GM12878 (cell line): ENCODE measurements around the gene ROPN1B. TPM values are rescaled to one million over a fixed set of nuclear protein-coding genes. Genes with fewer than 3 reads are reported as not detected.
A peak's percentile ranks its signal among the peaks of the same experiment; 100 is the strongest.
"Not testable (repeated sequence)": the region's sequence is repeated elsewhere in the genome, so short reads cannot be mapped to it uniquely, and the experiment has no call there.

ENCODE experiments used
- ATAC-seq: fragments of 200-7000 bp; cut with Tn5 transposase; 3 replicates; pipeline ENCODE4 v1.9.1; 2020; ENCODE audit warnings: mild to moderate bottlenecking, moderate library complexity
- BruUV-seq: library from RNA; stranded (reverse); fragments of 400-500 nt; replicated peaks from 2 replicates; lab custom pipeline; 2021; lab: Mats Ljungman, UMichigan
- CTCF ChIA-PET: fragments of 300-600 bp; sonication (Branson Sonifier 250); formaldehyde crosslinking; extraction: SDS; loops from one replicate; lab custom pipeline; 2021; ENCODE audit warnings: inconsistent platforms; lab: Yijun Ruan, JAX
- POLR2A ChIA-PET: fragments of 350-600 bp; formaldehyde crosslinking; extraction: SDS; loops from one replicate; lab custom pipeline; 2021; ENCODE audit warnings: inconsistent platforms; lab: Charles Lee
- RAD21 ChIA-PET: fragments of 300-600 bp; sonication (Branson Sonifier 250); formaldehyde crosslinking; loops from one replicate; lab custom pipeline; 2023; ENCODE audit warnings: antibody characterized with exemption; ENCODE audit not compliant: unreplicated experiment; lab: Charles Lee
- SMC1A ChIA-PET: fragments of 300-600 bp; sonication (Branson Sonifier 250); formaldehyde crosslinking; loops from one replicate; lab custom pipeline; 2023; ENCODE audit not compliant: unreplicated experiment, uncharacterized antibody; lab: Charles Lee
- DNase-seq: peaks from one replicate; pipeline ENCODE4 v3.0.0-alpha.2; 2011; ENCODE audit warnings: low read depth, low spot score
- FAIRE-seq: peaks from 3 replicates; lab custom pipeline; 2011; peaks lifted over from hg19 to GRCh38; lab: Jason Lieb, UNC
- H2AFZ ChIP-seq: 2 replicates; pipeline ENCODE4 v1.6.0; 2011; ENCODE audit warnings: low read depth, low read length, control low read depth; ENCODE audit not compliant: control insufficient read depth
- H3K27ac ChIP-seq: 2 replicates; pipeline ENCODE4 v1.5.1; 2011; ENCODE audit warnings: control low read depth; ENCODE audit not compliant: control insufficient read depth, insufficient read depth
- H3K27me3 ChIP-seq, 2 experiments: replicated peaks in 1 of 2; 2 replicates each; pipeline versions ENCODE4 v1.6.0 to v1.6.1; 2011; ENCODE audit warnings: low read length in 1 of 2; ENCODE audit not compliant: control insufficient read depth in 2 of 2, insufficient read depth in 2 of 2
- H3K36me3 ChIP-seq, 2 experiments: 2 replicates each; pipeline ENCODE4 v1.5.1; 2011; ENCODE audit warnings: low read length in 1 of 2; ENCODE audit not compliant: control insufficient read depth in 2 of 2, insufficient read depth in 2 of 2
- H3K4me1 ChIP-seq: 2 replicates; pipeline ENCODE4 v1.6.1; 2011; ENCODE audit warnings: mild to moderate bottlenecking, low read length, moderate library complexity, mixed read lengths; ENCODE audit not compliant: control insufficient read depth, insufficient read depth
- H3K4me2 ChIP-seq: 2 replicates; pipeline ENCODE4 v1.6.0; 2011; ENCODE audit warnings: control low read depth; ENCODE audit not compliant: control insufficient read depth, insufficient read depth
- H3K4me3 ChIP-seq: fragments of 200-600 bp; sonication (generic); 2 replicates; pipeline ENCODE4 v1.5.1; 2016
- H3K79me2 ChIP-seq: 2 replicates; pipeline ENCODE4 v1.6.0; 2011; ENCODE audit warnings: low read length; ENCODE audit not compliant: control insufficient read depth, insufficient read depth
- H3K9ac ChIP-seq: 2 replicates; pipeline ENCODE4 v1.8.0; 2011; ENCODE audit warnings: low read length, control low read depth, mixed read lengths; ENCODE audit not compliant: control insufficient read depth, insufficient read depth
- H3K9me3 ChIP-seq: replicated peaks from 3 replicates; pipeline ENCODE4 v1.5.1; 2011; ENCODE audit warnings: mild to moderate bottlenecking, low read length; ENCODE audit not compliant: control insufficient read depth, insufficient read depth
- H4K20me1 ChIP-seq: 2 replicates; pipeline ENCODE4 v1.6.0; 2011; ENCODE audit not compliant: control insufficient read depth, insufficient read depth
- CTCF ChIP-seq, 3 experiments: IDR thresholded peaks in 2 of 3; conservative IDR thresholded peaks in 1 of 3; 2 replicates each; pipeline ENCODE4 v1.5.1; 2011; ENCODE audit warnings: low read depth in 3 of 3, low read length in 3 of 3, mild to moderate bottlenecking in 3 of 3, control low read depth in 2 of 3, moderate library complexity in 2 of 3, inconsistent platforms in 1 of 3, mixed read lengths in 1 of 3; ENCODE audit not compliant: control insufficient read depth in 2 of 3, insufficient read depth in 1 of 3; ENCODE audit errors: extremely low read depth in 1 of 3
- RAD21 ChIP-seq: IDR thresholded peaks from 2 replicates; pipeline ENCODE4 v1.6.1; 2011; ENCODE audit warnings: mild to moderate bottlenecking, low read depth, low read length, moderate library complexity; ENCODE audit not compliant: insufficient read depth
- WGBS: methylation state at CpG from one replicate; pipeline ENCODE4 v1.1.6; 2016; ENCODE audit warnings: low lambda C conversion rate; ENCODE audit not compliant: insufficient replicate concordance, insufficient coverage; ENCODE audit errors: missing lambda C conversion rate; 5-methylcytosine and 5-hydroxymethylcytosine counted together
- in situ Hi-C: fragments of 300-500 bp; cut with MboI; formaldehyde crosslinking; loops from 9 replicates; pipeline ENCODE4 v1.14.3; 2018; ENCODE audit warnings: mixed read lengths
- intact Hi-C: fragments of 100-400 bp; cut with micrococcal nuclease; formaldehyde crosslinking; loops from one replicate; pipeline ENCODE4 v1.14.2; 2022; ENCODE audit not compliant: unreplicated experiment
- polyA plus RNA-seq, 11 experiments: library from polyadenylated mRNA; depleted of rRNA in 4 of 11; unstranded in 6 of 11; stranded (reverse) in 5 of 11; fragments of >200 nt; fragmentation: Nextera tagmentation in 4 of 11; fragmentation: Illumina TruSeq in 1 of 11; extraction: Ambion mirVana in 4 of 11; extraction: Trizol in 1 of 11; gene quantifications; 1 replicate in 1 of 11; 2 replicates in 10 of 11; pipeline versions ENCODE4 v1.2.1 to v1.2.3, GENCODE V29; 2011 to 2016; ENCODE audit warnings: inconsistent platforms in 2 of 11, missing spikeins in 2 of 11, low read depth in 1 of 11
- total RNA-seq, 4 experiments: library from RNA; depleted of rRNA in 3 of 4; stranded (reverse); fragments of >200 nt in 3 of 4; fragmentation: Illumina TruSeq in 1 of 4; extraction: Trizol in 1 of 4; gene quantifications; 2 replicates each; pipeline versions ENCODE4 v1.2.1 to v1.2.3, GENCODE V29; 2013 to 2021

ROPN1B gene
- total and polyA plus RNA-seq, 10 of the 15 experiments (the other 5 are each of a cell fraction or from before 2014, with no cell fraction given) = not detected

DNA sequence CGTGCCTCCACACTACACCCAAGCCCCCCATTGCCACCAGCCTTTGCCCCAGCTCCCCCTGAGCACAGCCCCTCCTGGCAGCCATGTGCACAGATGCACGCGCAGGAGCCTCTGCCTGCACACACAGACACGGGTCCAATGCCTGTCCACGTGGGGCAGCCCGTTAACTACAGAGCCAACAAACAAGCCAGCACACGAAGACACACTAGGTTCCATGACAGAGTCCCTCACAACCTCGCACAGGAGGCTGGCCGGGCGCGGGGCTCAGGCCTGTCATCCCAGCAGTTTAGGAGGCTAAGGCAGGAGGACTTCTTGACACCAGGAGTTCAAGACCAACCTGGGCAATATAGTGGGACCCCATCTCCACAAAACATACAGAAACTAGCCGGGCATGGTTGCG lies 43.3 kb upstream of the ROPN1B start:
- H3K9me3 ChIP-seq, H3K4me3 ChIP-seq, H3K36me3 ChIP-seq, RAD21 ChIA-PET, H3K27ac ChIP-seq, POLR2A ChIA-PET, H3K4me2 ChIP-seq, CTCF ChIA-PET, DNase-seq, H4K20me1 ChIP-seq, SMC1A ChIA-PET, H3K27me3 ChIP-seq, H2AFZ ChIP-seq, ATAC-seq, FAIRE-seq, H3K9ac ChIP-seq, BruUV-seq, in situ Hi-C loops, H3K4me1 ChIP-seq, H3K79me2 ChIP-seq, intact Hi-C loops: not testable (repeated sequence)
- WGBS = 82% methylated on average over 13 of the region's 13 CpGs

GRCh38 chr3:125928771-125929545 lies 40.0 kb upstream of the ROPN1B start:
- in situ Hi-C loops, H3K4me3 ChIP-seq, H3K27me3 ChIP-seq, H4K20me1 ChIP-seq, POLR2A ChIA-PET, H3K9ac ChIP-seq, H3K36me3 ChIP-seq, H2AFZ ChIP-seq, H3K27ac ChIP-seq, intact Hi-C loops, ATAC-seq, H3K9me3 ChIP-seq, FAIRE-seq, DNase-seq: not testable (repeated sequence)
- WGBS = 34% methylated on average over 21 of the region's 22 CpGs
- ChIA-PET RAD21 (interaction anchor here (1.3 kb wide), 1 partner anchor 461 kb away, joined by 3 read pairs; no protein-coding TSS in a partner anchor), SMC1A (interaction anchor here (0.7 to 1.3 kb wide), 2 partner anchors 269 to 1414 kb away, joined by 3 read pairs; no protein-coding TSS in a partner anchor)
- TF ChIP-seq RAD21 (peak; percentile 30; the same call in 1 of the 2 replicates), CTCF (IDR thresholded peaks at IDR 0.05 in 2 of 3, conservative IDR thresholded peaks at IDR 0.05 in 1 of 3; ENCODE audit: control insufficient read depth in 2 of 3, extremely low read depth in 1 of 3, insufficient read depth in 1 of 3, low read depth in 3 of 3, low read length in 3 of 3) (peak; percentile 27 to 59 (median 49); a peak in 5 of 6 replicates)
- TF ChIP-seq, all 136 proteins: peak for 2; not testable (repeated sequence) for 134
- not testable (repeated sequence) for H3K79me2 ChIP-seq, BruUV-seq, H3K4me1 ChIP-seq, H3K4me2 ChIP-seq
- CTCF ChIA-PET = interaction anchor here (0.6 to 0.9 kb wide), 4 partner anchors 13 to 380 kb away, joined by 3 to 4 read pairs (median 3); no protein-coding TSS in a partner anchor
